ENCODE results near the gene MED25. TPM values are rescaled to one million over a fixed set of nuclear protein-coding genes. Genes with fewer than 3 reads are reported as not detected.

The MED25 gene
- total and polyA plus RNA-seq, 2 donors (not counting 1 experiment from before 2014, with no cell fraction given): 11.2 to 20.2 TPM

DNA sequence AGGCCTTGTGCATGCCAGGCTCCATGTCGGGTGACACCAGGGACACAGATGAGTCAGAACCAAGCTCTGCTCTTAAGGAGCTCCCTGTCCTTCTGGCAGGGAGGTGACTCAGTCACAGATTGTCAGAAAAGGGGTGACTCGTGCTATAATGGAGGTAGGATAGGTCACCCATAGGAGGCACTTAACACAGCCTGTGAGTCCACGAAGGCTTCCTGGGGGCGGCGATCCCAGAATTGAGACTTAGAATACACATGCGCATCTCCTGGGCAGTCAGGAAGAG lies 24.6 kb upstream of the MED25 start:
- no peak for DNase-seq (ENCODE audit: low read depth in 2 of 2)
- Histone ChIP-seq H3K9ac (ENCODE audit: insufficient read depth, low read length) (no peak overlapping the region), H4K20me1 (ENCODE audit: control insufficient read depth, extremely low read depth, insufficient read depth, low read length) (no peaks in the 10 kb centered on the region), H3K4me2 (ENCODE audit: extremely low read depth, insufficient read depth, low read length) (no peak overlapping the region), H3K27ac (ENCODE audit: insufficient read depth, low read length) (no peak overlapping the region), H3K79me2 (ENCODE audit: control insufficient read depth, insufficient read depth, low read length) (peaks cover 9% of the 10 kb centered on the region), H3K27me3 (ENCODE audit: control insufficient read depth, insufficient read depth, low read length) (no peaks in the 10 kb centered on the region), H3K4me1 (ENCODE audit: control insufficient read depth, extremely low read depth, insufficient read depth, low read length) (peaks cover 2% of the 10 kb centered on the region), H3K36me3 (ENCODE audit: control insufficient read depth, insufficient read depth, low read length) (peaks cover 33% of the 10 kb centered on the region), H2AFZ (ENCODE audit: low read length) (no peak overlapping the region), H3K9me3 (ENCODE audit: control insufficient read depth, insufficient read depth, low read depth, low read length) (no peaks in the 10 kb centered on the region), H3K4me3 (replicated peaks in 1 of 4; ENCODE audit: control extremely low read depth in 1 of 4, insufficient read depth in 1 of 4, low read depth in 3 of 4, low read length in 4 of 4) (no peak overlapping the region)
- TF ChIP-seq, protein P1, sequence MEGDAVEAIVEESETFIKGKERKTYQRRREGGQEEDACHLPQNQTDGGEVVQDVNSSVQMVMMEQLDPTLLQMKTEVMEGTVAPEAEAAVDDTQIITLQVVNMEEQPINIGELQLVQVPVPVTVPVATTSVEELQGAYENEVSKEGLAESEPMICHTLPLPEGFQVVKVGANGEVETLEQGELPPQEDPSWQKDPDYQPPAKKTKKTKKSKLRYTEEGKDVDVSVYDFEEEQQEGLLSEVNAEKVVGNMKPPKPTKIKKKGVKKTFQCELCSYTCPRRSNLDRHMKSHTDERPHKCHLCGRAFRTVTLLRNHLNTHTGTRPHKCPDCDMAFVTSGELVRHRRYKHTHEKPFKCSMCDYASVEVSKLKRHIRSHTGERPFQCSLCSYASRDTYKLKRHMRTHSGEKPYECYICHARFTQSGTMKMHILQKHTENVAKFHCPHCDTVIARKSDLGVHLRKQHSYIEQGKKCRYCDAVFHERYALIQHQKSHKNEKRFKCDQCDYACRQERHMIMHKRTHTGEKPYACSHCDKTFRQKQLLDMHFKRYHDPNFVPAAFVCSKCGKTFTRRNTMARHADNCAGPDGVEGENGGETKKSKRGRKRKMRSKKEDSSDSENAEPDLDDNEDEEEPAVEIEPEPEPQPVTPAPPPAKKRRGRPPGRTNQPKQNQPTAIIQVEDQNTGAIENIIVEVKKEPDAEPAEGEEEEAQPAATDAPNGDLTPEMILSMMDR (conservative IDR thresholded peaks at IDR 0.05 in 1 of 2, IDR thresholded peaks at IDR 0.05 in 1 of 2; ENCODE audit: low read depth in 1 of 2, low read length in 2 of 2): no peak
- TF ChIP-seq EZH2 (IDR thresholded peaks at IDR 0.05; ENCODE audit: low read length, missing control alignments): no peak

DNA sequence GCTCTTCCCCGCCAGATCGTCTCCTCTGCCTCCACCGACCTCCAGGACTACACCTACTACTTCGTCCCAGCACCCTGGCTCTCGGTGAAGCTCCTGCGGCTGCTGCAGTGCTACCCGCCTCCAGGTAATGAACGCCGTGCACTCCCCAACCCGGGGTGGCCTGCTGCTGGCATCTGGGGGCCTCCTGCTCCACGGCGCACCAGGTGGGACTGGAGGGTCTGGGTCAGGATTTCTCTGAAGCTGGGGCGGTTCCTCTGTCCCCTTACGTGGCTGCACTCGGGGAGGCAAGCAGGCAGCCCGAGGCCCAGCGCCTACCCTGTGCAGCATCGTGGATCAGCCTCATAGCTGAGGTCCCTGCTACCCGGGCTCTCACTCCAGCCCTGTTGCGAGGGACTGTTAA lies 22.5 kb upstream of the MED25 start:
- no peak overlapping the region for H3K4me3 ChIP-seq (replicated peaks in 1 of 4; ENCODE audit: control extremely low read depth in 1 of 4, insufficient read depth in 1 of 4, low read depth in 3 of 4, low read length in 4 of 4)
- no peak overlapping the region for H3K27ac ChIP-seq (ENCODE audit: insufficient read depth, low read length)
- H3K9ac ChIP-seq (ENCODE audit: insufficient read depth, low read length): no peak overlapping the region
- TF ChIP-seq, protein P1 (conservative IDR thresholded peaks at IDR 0.05 in 1 of 2, IDR thresholded peaks at IDR 0.05 in 1 of 2; ENCODE audit: low read depth in 1 of 2, low read length in 2 of 2): no peak
- TF ChIP-seq EZH2 (IDR thresholded peaks at IDR 0.05; ENCODE audit: low read length, missing control alignments): no peak
- H3K9me3 ChIP-seq (ENCODE audit: control insufficient read depth, insufficient read depth, low read depth, low read length): no peaks in the 10 kb centered on the region
- no peak overlapping the region for H3K4me2 ChIP-seq (ENCODE audit: extremely low read depth, insufficient read depth, low read length)
- DNase-seq (ENCODE audit: low read depth in 2 of 2): no peak
- H3K27me3 ChIP-seq (ENCODE audit: control insufficient read depth, insufficient read depth, low read length): no peaks in the 10 kb centered on the region
- H3K4me1 ChIP-seq (ENCODE audit: control insufficient read depth, extremely low read depth, insufficient read depth, low read length): peaks cover 2% of the 10 kb centered on the region
- no peak overlapping the region for H2AFZ ChIP-seq (ENCODE audit: low read length)
- H4K20me1 ChIP-seq (ENCODE audit: control insufficient read depth, extremely low read depth, insufficient read depth, low read length): no peaks in the 10 kb centered on the region
- peaks cover 40% of the 10 kb centered on the region for H3K36me3 ChIP-seq (ENCODE audit: control insufficient read depth, insufficient read depth, low read length)
- H3K79me2 ChIP-seq (ENCODE audit: control insufficient read depth, insufficient read depth, low read length): no peaks in the 10 kb centered on the region

DNA sequence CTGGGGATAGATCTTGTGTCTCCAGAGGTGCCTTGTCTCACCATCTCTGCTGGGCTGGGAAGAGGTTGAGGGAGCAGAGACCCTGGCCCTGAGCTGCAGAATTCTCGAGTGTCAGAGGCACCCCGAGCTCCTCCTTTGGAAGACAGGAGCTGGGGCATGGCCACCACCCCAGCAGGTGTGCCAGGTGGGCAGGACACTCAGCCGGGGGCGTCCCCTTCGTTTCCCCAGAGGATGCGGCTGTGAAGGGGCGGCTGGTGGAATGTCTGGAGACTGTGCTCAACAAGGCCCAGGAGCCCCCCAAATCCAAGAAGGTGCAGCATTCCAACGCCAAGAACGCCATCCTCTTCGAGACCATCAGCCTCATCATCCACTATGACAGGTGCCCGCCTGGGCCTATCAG lies 19.5 kb upstream of the MED25 start:
- Histone ChIP-seq H3K27ac (ENCODE audit: insufficient read depth, low read length) (no peak overlapping the region), H3K36me3 (ENCODE audit: control insufficient read depth, insufficient read depth, low read length) (peaks cover 41% of the 10 kb centered on the region), H3K79me2 (ENCODE audit: control insufficient read depth, insufficient read depth, low read length) (no peaks in the 10 kb centered on the region), H3K27me3 (ENCODE audit: control insufficient read depth, insufficient read depth, low read length) (no peaks in the 10 kb centered on the region), H3K4me3 (replicated peaks in 1 of 4; ENCODE audit: control extremely low read depth in 1 of 4, insufficient read depth in 1 of 4, low read depth in 3 of 4, low read length in 4 of 4) (no peak overlapping the region), H2AFZ (ENCODE audit: low read length) (no peak overlapping the region), H3K9ac (ENCODE audit: insufficient read depth, low read length) (no peak overlapping the region), H3K4me1 (ENCODE audit: control insufficient read depth, extremely low read depth, insufficient read depth, low read length) (peaks cover 4% of the 10 kb centered on the region), H3K9me3 (ENCODE audit: control insufficient read depth, insufficient read depth, low read depth, low read length) (no peaks in the 10 kb centered on the region), H3K4me2 (ENCODE audit: extremely low read depth, insufficient read depth, low read length) (no peak overlapping the region), H4K20me1 (ENCODE audit: control insufficient read depth, extremely low read depth, insufficient read depth, low read length) (no peaks in the 10 kb centered on the region)
- no peak for DNase-seq (ENCODE audit: low read depth in 2 of 2)
- TF ChIP-seq, protein P1 (conservative IDR thresholded peaks at IDR 0.05 in 1 of 2, IDR thresholded peaks at IDR 0.05 in 1 of 2; ENCODE audit: low read depth in 1 of 2, low read length in 2 of 2): no peak
- TF ChIP-seq EZH2 (IDR thresholded peaks at IDR 0.05; ENCODE audit: low read length, missing control alignments): no peak

Data from fibroblast of lung (primary cell).